GM20431 (cell line): ENCODE data around the gene UNK.
"Not testable (repeated sequence)": the region's sequence is repeated elsewhere in the genome, so short reads cannot be mapped to it uniquely, and the experiment has no call there.

Source experiments
- in situ Hi-C: fragments of 300-500 bp; cut with MseI, MboI; formaldehyde crosslinking; loops from one replicate; pipeline ENCODE4 v1.15.0; 2020; ENCODE audit warnings: low sequenced_read_pairs; ENCODE audit not compliant: unreplicated experiment

Gene UNK

GRCh38 chr17:75791254-75791653 lies 6.6 kb downstream of the UNK start:
- in situ Hi-C loops = no loop called here

DNA sequence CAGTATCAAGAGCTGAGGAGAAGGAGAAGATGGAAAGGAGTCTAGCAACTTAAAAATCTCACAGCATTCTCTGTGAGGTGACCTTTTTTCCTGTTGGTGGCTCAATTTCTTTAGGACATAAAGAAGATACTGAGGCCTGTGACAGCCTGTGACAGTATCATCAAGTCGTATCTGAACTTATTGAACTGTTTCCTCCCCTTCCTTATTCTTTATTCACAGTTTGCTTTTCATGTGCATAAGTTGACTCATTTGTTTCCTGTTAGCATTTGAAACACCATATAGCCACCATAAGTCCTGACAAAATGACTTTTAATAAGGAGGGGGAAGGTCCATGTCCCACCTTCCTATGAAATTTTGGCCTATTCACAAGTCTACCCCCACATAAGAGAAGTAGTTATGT lies 8.9 kb downstream of the UNK start:
- in situ Hi-C loops = no loop called here

DNA sequence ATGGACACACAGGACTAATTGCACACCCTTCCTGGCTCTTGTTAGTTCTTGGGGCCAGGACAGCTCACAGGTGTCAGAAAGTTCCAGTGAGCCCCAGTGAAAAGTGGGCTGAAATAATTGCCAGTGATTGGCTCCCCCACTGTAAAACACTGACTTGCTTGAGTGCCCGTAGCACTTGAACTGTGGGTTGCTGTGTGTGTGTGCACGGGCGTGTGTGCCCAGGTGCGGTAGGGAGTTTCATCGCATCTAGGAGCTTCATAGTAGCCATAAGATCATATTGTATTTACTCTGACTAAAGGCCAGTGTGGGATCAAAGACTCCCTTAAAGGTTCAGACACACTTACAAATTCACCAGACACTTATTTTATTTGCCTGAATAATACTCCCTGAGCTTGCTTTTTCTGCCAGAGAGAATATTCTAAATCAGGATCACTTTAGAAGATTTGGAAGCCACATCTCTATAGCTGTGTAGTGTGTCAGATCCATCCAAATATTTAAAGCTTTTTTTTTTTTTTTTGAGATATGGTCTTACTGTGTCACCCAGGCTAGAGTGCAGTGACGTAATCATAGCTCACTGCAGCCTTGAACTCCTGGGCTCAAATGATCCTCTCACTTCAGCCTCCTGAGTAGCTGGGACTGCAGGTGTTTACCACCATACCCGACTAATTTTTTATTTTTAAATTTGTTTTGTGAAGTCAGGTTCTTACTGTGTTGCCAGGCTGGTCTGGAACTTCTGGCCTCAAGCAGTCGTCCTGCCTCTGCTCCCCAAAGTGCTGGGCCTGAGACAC lies 11.4 kb downstream of the UNK start:
- in situ Hi-C loops = no loop called here

GRCh38 chr17:75799402-75799801 lies 14.8 kb downstream of the UNK start:
- in situ Hi-C loops = no loop called here

GRCh38 chr17:75803883-75804282 lies 19.3 kb downstream of the UNK start:
- in situ Hi-C loops = no loop called here

DNA sequence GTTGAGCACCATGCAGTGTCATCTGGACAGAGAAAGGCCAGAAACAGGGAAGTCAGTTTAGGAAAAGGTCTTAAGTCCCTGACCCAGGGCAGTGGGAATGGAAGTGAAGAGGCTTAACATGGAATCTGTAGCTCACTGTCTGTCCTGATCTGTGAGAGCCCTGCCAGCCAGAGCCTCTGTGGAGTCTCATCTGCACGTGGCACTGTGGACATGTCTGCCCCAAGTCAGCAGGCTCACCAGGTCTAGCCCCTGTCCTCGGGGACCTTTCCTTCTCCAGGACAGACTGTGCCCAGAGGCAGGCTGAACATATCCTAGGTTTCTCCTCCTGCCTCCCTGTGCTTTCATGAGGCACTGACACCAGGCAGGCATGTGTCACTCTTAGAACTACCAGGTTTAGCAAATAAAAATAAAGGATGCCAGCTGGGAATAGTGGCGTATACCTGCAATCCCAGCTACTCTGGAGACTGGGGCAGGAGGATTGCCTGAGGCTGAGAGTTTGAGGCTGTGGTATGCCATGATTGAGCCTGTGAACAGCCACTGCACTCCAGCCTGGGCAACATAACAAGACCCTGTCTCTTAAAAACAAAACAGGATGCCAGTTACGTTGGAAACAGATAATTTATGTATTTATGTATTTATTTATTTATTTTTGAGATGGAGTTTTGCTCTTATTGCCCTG lies 22.4 kb downstream of the UNK start:
- in situ Hi-C loops = no loop called here

DNA sequence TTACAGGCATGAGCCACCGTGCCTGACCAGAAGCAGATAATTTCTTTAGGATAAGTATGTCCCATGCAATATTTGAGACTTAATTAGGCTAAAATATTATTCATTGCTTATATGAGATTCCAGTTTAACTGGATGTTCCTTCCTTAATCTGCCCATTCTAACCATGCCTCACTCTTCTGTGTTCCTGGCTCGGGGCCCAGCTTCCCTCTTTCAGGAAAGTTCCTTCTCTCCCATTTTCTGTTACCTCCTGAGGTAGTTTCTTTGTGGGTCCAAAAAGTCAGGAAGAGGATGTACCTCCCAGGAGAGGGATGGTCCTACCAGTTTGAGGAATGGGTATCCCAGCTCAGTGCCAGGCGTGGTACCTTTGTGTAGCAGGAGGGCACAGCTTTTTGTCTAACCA lies 23.3 kb downstream of the UNK start:
- in situ Hi-C loops = no loop called here

GRCh38 chr17:75808549-75808904 lies 23.9 kb downstream of the UNK start:
- in situ Hi-C loops = no loop called here

- in situ Hi-C loops = no loop called here
Measured at GRCh38 chr17:75808905-75809621, 24.5 kb downstream of the UNK start.

DNA sequence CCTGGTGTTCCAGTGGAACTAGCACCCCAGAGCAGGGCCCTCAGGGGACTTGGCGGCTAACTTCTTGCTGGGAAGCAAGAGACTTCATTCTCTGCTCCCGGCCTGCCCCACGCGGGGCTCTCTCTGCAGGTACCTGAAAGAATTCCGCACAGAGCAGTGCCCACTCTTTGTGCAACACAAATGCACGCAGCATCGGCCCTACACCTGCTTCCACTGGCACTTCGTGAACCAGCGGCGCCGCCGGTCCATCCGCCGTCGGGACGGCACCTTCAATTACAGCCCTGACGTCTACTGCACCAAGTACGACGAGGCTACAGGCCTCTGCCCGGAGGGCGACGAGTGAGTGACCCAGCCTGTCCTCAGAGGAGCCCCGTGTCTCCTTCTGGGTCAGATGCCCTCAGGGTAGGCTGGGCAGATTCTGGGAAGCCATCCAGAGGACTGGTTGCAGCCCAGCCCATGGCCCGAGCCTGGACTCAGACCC lies 25.1 kb downstream of the UNK start:
- in situ Hi-C loops = no loop called here

GRCh38 chr17:75810216-75810615 lies 25.6 kb downstream of the UNK start:
- in situ Hi-C loops = no loop called here

DNA sequence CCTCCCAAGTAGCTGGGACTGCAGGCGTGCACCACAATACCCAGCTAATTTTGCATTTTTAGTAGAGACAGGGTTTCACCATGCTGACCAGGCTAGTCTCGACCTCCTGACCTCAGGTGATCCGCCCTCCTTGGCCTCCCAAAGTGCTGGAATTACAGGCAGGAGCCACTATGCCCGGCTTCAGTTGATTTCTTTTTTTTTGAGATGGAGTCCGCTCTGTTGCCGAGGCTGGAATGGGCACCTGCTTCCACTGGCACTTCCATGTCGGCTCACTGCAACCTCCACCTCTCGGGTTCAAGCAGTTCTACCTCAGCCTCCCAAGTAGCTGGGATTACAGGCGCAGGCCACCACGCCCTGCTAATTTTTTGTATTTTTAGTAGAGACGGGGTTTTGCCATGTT lies 26.1 kb downstream of the UNK start:
- in situ Hi-C loops = not testable (repeated sequence)

GRCh38 chr17:75811174-75811573 lies 26.6 kb downstream of the UNK start:
- in situ Hi-C loops = no loop called here

GRCh38 chr17:75812096-75813013 lies 27.7 kb downstream of the UNK start:
- in situ Hi-C loops = no loop called here

GRCh38 chr17:75813081-75814020 lies 28.7 kb downstream of the UNK start:
- in situ Hi-C loops = no loop called here

DNA sequence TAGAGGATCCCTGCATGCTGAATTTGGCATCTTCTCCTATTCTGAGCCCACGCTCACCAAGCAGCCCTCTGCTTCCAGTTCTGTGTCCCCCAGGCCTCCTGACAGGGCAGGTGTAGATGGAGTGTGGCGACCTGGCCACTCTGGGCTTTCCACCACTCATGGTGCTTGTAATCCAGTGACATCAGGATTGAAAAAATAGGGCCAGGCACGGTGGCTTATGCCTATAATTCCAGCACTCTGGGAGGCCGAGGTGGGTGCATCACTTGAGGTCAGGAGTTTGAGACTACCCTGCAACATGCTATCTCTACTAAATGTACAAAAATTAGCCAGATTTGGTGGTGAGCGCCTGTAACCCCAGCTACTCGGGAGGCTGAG lies 29.4 kb downstream of the UNK start:
- in situ Hi-C loops = no loop called here

GRCh38 chr17:75814900-75815373 lies 30.3 kb downstream of the UNK start:
- in situ Hi-C loops = no loop called here

GRCh38 chr17:75815399-75815798 lies 30.8 kb downstream of the UNK start:
- in situ Hi-C loops = no loop called here

DNA sequence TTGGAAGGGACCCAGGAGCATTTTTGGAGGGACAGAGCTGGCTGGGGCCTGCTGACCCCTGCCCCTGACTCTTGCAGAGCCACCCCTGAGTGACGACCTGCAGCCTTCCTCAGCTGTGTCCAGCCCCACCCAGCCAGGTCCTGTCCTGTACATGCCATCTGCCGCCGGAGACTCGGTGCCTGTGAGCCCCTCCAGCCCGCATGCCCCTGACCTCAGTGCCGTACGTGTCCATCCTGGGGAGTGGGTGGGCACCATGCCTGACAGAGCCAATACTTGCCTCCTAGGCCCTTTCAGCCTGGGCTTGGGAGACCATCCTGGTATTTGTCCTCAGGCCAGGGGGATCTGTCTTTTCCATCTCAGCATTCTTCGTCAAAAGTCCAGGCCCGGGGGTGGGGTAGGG lies 32.1 kb downstream of the UNK start:
- in situ Hi-C loops = no loop called here
